Activated naive CD8-positive, alpha-beta T cell treated with anti-CD3 and anti-CD28 coated beads, Interleukin-2, amount 10 ng/mL, durations not matched to agents 7 days and 5 days (primary cell): Measurements from ENCODE around the gene UBE2J1. TPM values are rescaled to one million over a fixed set of nuclear protein-coding genes. Genes with fewer than 3 reads are reported as not detected.
A peak's percentile ranks its signal among the peaks of the same experiment; 100 is the strongest.

Experiments
- ATAC-seq: fragments of 150-1000 bp; cut with Tn5 transposase; one replicate; pipeline ENCODE4 v1.10.0; 2021; ENCODE audit warnings: low read depth, moderate library complexity
- POLR2A ChIA-PET: fragments of 350-600 bp; sonication (Branson Sonifier 250); formaldehyde crosslinking; loops from one replicate; lab custom pipeline; 2021; ENCODE audit warnings: antibody characterized with exemption; lab: Charles Lee
- DNase-seq: peaks from one replicate; pipeline ENCODE4 v3.0.0; 2021
- H3K27ac Mint-ChIP-seq: one replicate; pipeline ENCODE4 v1.8.0; 2022; ENCODE audit warnings: mild to moderate bottlenecking, mixed read lengths
- H3K27me3 Mint-ChIP-seq: one replicate; pipeline ENCODE4 v1.8.0; 2022; ENCODE audit warnings: mild to moderate bottlenecking, moderate library complexity, mixed read lengths
- H3K36me3 Mint-ChIP-seq: one replicate; pipeline ENCODE4 v1.8.0; 2021; ENCODE audit warnings: mild to moderate bottlenecking, mixed read lengths
- H3K4me1 Mint-ChIP-seq: one replicate; pipeline ENCODE4 v1.8.0; 2021; ENCODE audit warnings: mixed read lengths
- H3K4me3 Mint-ChIP-seq: one replicate; pipeline ENCODE4 v1.8.0; 2022; ENCODE audit warnings: mild to moderate bottlenecking, moderate library complexity, mixed read lengths
- H3K9me3 Mint-ChIP-seq: one replicate; pipeline ENCODE4 v1.8.0; 2021; ENCODE audit warnings: mixed read lengths
- total RNA-seq, 2 experiments: library from RNA; stranded (reverse); gene quantifications; one replicate each; pipeline ENCODE4 v1.2.3, GENCODE V29; 2021

The UBE2J1 gene
- total RNA-seq, 2 experiments from 2014 or later, result 26.5 to 27.9 TPM

DNA sequence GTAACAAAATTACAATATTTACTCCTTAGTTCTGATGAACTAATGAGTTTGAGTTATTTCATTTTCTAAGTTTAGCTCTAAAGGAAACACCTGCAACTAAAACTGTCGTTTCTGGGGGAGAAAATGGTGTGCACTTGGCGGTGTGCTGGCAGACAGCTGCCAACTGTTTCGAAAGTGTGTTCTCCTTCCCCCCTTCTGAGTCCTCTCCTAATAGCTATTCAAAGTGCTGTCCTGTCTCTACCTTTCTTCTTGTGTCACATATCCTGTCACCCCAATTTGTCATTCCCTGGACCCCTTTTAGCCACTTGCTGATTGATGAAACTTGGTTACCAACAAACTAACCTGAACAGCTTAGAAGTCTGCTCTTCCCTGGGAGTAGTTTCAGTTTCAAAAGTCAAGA, 4.9 kb upstream of the UBE2J1 start:
- no peaks in the 10 kb centered on the region for H3K36me3 Mint-ChIP-seq
- POLR2A ChIA-PET, result interaction anchor here (0.6 to 2.0 kb wide), 8 partner anchors 10 to 394 kb away, joined by 3 to 5 read pairs (median 3); partner anchors contain the start of genes PM20D2, PNRC1 and RNGTT
- ATAC-seq, result peak; percentile 15
- H3K27ac Mint-ChIP-seq, result peak overlapping the region; percentile 95
- peak overlapping the region; percentile 89 for H3K4me3 Mint-ChIP-seq
- H3K27me3 Mint-ChIP-seq, result no peaks in the 10 kb centered on the region
- DNase-seq, result no peak
- peaks cover under 1% of the 10 kb centered on the region for H3K9me3 Mint-ChIP-seq
- peaks cover 45% of the 10 kb centered on the region for H3K4me1 Mint-ChIP-seq

DNA sequence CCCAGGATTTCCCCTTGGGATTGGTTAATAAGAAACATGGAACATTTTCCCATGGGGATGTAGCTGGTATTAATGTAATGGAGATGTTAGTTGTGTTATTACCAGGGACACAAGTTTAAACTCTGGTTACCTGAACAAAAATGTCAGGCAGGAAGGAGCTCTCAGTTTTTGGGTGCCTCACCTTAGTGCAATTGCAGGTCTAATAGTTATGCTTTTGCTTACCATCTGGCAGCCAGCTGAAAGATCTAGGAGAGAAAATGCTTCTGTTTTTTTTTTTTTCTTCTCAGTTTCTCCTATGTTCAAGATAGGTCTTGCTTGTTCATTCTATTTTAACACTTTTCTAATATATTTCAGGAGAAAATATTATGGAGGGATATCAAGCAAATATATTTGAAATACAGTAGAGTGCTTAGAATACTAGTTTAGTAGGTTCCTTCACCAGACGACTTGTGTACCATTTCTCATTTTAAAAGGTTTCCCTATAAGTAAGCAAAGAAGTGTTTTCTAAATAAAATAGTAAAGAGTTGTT, 4.2 kb upstream of the UBE2J1 start:
- ATAC-seq (no peak), DNase-seq (no peak)
- H3K36me3 Mint-ChIP-seq, result no peaks in the 10 kb centered on the region
- H3K27ac Mint-ChIP-seq, result peak overlapping the region; percentile 95
- peaks cover 45% of the 10 kb centered on the region for H3K4me1 Mint-ChIP-seq
- H3K27me3 Mint-ChIP-seq, result no peaks in the 10 kb centered on the region
- POLR2A ChIA-PET, result interaction anchor here (0.6 to 2.0 kb wide), 12 partner anchors 9 to 393 kb away, joined by 3 to 6 read pairs (median 4); partner anchors contain the start of genes PM20D2, PNRC1 and RNGTT
- H3K4me3 Mint-ChIP-seq, result peak overlapping the region; percentile 89
- H3K9me3 Mint-ChIP-seq, result no peaks in the 10 kb centered on the region

DNA sequence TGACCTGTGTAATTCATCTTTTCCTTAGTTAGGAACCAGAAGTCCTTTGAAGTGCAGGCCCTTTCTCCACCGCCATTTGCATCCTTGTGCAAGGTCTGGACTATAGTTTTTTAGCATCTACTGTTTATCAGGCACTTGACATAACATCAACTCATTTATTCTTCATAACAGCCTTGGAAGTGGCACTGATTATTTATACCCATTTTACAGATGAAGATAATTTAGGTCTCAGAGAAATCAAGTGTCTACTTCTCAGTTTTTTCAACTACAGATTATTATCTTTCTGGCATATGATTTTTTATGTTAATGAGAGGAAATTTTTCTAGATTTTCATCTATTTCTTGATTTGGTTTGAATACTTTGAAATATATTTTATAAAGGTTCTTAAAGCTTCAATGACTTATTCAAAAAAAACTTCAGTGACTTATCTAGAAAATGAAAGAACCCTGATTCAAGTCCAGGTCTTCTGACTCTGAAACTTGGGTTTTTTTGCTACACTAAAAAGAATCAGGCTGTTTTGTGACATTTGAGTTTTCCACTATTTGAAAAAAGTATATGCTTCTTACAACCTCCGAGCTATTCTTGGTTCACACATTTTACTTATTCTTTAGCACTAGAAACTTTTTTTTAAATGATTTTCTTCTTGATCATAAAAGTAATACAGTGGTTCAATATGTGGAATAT, 3.1 kb upstream of the UBE2J1 start:
- no peaks in the 10 kb centered on the region for H3K27me3 Mint-ChIP-seq
- H3K27ac Mint-ChIP-seq, result no peak overlapping the region
- no peak for ATAC-seq
- DNase-seq, result no peak
- no peak overlapping the region for H3K4me3 Mint-ChIP-seq
- POLR2A ChIA-PET, result interaction anchor here (0.6 to 4.6 kb wide), 5 partner anchors 8 to 276 kb away, joined by 3 to 24 read pairs (median 4); partner anchors contain the start of gene PNRC1
- no peaks in the 10 kb centered on the region for H3K9me3 Mint-ChIP-seq
- peaks cover 46% of the 10 kb centered on the region for H3K4me1 Mint-ChIP-seq
- H3K36me3 Mint-ChIP-seq, result no peaks in the 10 kb centered on the region

- H3K4me1 Mint-ChIP-seq, result peaks cover 52% of the 10 kb centered on the region
- ATAC-seq (no peak), DNase-seq (no peak)
- H3K4me3 Mint-ChIP-seq, result peak overlapping the region; percentile 81
- H3K36me3 Mint-ChIP-seq, result peaks cover 1% of the 10 kb centered on the region
- no peaks in the 10 kb centered on the region for H3K9me3 Mint-ChIP-seq
- H3K27ac Mint-ChIP-seq, result peak overlapping the region; percentile 85
- POLR2A ChIA-PET, result interaction anchor here (1.6 to 4.6 kb wide), 2 partner anchors 18 to 274 kb away, joined by 5 to 24 read pairs; partner anchors contain the start of gene PNRC1
- H3K27me3 Mint-ChIP-seq, result no peaks in the 10 kb centered on the region
Measured at GRCh38 chr6:89353702-89354392, 1.3 kb upstream of the UBE2J1 start.

GRCh38 chr6:89353118-89353556, 615 bp upstream of the UBE2J1 start:
- peaks cover 1% of the 10 kb centered on the region for H3K36me3 Mint-ChIP-seq
- H3K4me3 Mint-ChIP-seq, result peak overlapping the region; percentile 81
- POLR2A ChIA-PET, result interaction anchor here (0.6 to 4.6 kb wide), 6 partner anchors 10 to 455 kb away, joined by 3 to 24 read pairs (median 4); partner anchors contain the start of gene PNRC1
- no peaks in the 10 kb centered on the region for H3K9me3 Mint-ChIP-seq
- ATAC-seq, result peak; percentile 2
- DNase-seq, result no peak
- H3K27ac Mint-ChIP-seq, result peak overlapping the region; percentile 85
- H3K27me3 Mint-ChIP-seq, result no peaks in the 10 kb centered on the region
- peaks cover 56% of the 10 kb centered on the region for H3K4me1 Mint-ChIP-seq

DNA sequence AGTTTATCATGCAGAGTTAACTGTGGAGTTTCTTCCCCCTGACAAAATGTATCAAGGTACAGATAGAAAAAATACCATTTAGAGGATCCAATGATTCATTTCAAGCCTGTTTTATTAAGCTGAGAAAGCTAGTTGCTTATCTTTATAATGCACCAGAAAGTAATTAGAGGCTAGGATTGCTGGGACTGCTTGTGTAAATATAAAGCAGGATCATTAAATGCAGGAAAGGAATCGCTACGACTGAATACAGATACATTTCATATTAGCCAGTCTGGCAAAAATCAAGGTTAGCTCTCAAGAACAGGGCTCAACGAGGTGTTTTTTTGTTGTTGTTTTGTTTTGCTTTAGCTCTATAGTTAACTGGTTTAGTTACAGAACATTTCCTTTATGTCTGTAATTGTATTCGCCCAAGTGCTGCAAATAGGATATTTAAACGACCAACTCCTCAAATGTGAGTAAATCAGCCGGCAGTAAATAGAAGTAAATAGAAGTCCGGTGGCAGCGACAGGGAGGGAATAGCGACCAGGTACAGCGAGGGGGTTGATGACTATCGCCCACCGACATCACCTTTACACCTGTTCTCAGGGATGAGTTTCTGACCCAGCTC, 748 bp downstream of the UBE2J1 start:
- peak overlapping the region; percentile 96 for H3K4me3 Mint-ChIP-seq
- DNase-seq, result no peak
- ATAC-seq, result no peak
- peak overlapping the region; percentile 93 for H3K27ac Mint-ChIP-seq
- H3K27me3 Mint-ChIP-seq, result no peaks in the 10 kb centered on the region
- POLR2A ChIA-PET, result interaction anchor here (0.5 to 4.6 kb wide), 11 partner anchors 8 to 512 kb away, joined by 3 to 24 read pairs (median 6); partner anchors contain the start of genes CASP8AP2, LYRM2, PM20D2 and PNRC1
- H3K9me3 Mint-ChIP-seq, result no peaks in the 10 kb centered on the region
- H3K36me3 Mint-ChIP-seq, result peaks cover 1% of the 10 kb centered on the region
- peaks cover 48% of the 10 kb centered on the region for H3K4me1 Mint-ChIP-seq

DNA sequence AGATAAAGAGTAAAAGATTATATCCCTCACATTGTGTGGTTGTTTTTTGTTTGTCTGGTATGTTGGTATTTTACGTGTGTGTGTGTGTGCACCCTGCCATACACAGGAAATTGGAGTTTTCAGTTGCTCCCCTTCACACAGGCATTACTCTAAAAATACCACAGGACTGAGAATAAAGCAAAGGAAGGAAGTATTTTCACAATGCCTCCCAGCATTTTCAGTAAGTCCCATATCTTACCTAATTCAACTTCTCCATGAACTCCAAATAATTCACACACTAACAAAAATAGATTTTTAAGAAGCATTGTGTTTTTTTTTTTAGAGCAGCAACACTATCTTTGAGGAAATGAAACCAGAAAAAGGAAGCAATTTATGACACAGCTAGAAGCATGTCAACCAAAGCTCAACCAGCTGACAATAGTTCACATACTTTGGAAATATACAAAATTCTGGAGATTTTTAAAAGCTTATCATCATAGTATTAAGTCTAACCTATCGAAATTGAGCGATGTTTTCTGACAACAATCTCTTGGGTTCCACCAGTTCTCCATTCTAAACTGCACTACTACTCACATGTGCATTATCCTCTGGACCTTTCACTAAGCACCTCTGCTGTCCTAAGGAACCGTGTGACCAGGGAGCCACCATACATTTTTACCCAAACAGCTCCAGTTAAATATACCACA, 2.1 kb downstream of the UBE2J1 start:
- no peak for ATAC-seq
- H3K36me3 Mint-ChIP-seq, result peaks cover 1% of the 10 kb centered on the region
- peak overlapping the region; percentile 80 for H3K27ac Mint-ChIP-seq
- POLR2A ChIA-PET, result interaction anchor here (0.5 to 2.4 kb wide), 9 partner anchors 10 to 1878 kb away, joined by 3 to 12 read pairs (median 6); partner anchors contain the start of genes LYRM2, MAP3K7 and PM20D2
- no peak for DNase-seq
- H3K9me3 Mint-ChIP-seq, result no peaks in the 10 kb centered on the region
- H3K27me3 Mint-ChIP-seq, result no peaks in the 10 kb centered on the region
- peaks cover 45% of the 10 kb centered on the region for H3K4me1 Mint-ChIP-seq
- H3K4me3 Mint-ChIP-seq, result peak overlapping the region; percentile 96

DNA sequence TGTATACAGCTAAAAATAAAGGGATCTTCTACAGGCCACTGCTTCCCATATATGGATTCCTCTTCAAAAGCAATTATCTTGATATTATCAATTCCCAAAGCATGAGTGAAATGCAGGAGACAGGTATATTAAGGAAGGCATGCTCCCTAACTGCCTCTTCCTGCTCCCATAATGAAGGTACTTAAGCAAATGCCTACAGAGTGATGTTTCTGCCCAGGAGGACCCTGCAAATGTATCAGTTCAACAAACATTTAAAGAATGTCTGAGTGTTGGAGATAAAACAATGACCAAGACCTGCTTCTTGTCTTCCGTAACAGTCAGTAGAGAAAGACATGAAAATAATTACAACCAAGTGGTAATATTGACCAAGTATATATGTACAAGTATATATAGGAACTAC, 4.2 kb downstream of the UBE2J1 start:
- DNase-seq (no peak), ATAC-seq (no peak)
- peaks cover 1% of the 10 kb centered on the region for H3K36me3 Mint-ChIP-seq
- H3K27ac Mint-ChIP-seq, result no peak overlapping the region
- H3K4me3 Mint-ChIP-seq, result no peak overlapping the region
- POLR2A ChIA-PET, result no interaction called here
- no peaks in the 10 kb centered on the region for H3K27me3 Mint-ChIP-seq
- H3K9me3 Mint-ChIP-seq, result no peaks in the 10 kb centered on the region
- H3K4me1 Mint-ChIP-seq, result peaks cover 40% of the 10 kb centered on the region

DNA sequence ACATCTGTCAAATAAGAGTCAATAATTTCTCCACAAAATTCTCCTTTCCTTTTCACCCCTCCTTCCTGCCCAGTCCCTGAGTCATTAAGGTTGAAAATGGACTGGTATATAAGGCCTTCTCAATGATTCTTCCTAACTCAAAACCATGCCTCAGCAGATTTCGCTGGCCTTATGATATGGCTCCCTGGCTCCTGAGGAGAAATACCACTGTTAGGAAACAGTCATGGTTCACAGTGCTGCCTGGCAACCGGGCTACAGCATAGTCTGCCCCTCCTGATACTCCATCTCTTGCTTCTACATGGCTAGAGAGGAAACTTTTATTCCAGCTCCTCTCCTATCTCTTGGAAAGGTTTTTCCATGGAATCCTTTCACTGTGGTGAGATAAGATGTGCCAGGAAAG, 4.7 kb downstream of the UBE2J1 start:
- peaks cover 1% of the 10 kb centered on the region for H3K36me3 Mint-ChIP-seq
- H3K27me3 Mint-ChIP-seq, result no peaks in the 10 kb centered on the region
- H3K27ac Mint-ChIP-seq, result no peak overlapping the region
- ATAC-seq (no peak), DNase-seq (no peak)
- H3K9me3 Mint-ChIP-seq, result no peaks in the 10 kb centered on the region
- no peak overlapping the region for H3K4me3 Mint-ChIP-seq
- peaks cover 39% of the 10 kb centered on the region for H3K4me1 Mint-ChIP-seq
- POLR2A ChIA-PET, result interaction anchor here (1.2 kb wide), 1 partner anchor 9 kb away, joined by 4 read pairs; no protein-coding TSS in a partner anchor

DNA sequence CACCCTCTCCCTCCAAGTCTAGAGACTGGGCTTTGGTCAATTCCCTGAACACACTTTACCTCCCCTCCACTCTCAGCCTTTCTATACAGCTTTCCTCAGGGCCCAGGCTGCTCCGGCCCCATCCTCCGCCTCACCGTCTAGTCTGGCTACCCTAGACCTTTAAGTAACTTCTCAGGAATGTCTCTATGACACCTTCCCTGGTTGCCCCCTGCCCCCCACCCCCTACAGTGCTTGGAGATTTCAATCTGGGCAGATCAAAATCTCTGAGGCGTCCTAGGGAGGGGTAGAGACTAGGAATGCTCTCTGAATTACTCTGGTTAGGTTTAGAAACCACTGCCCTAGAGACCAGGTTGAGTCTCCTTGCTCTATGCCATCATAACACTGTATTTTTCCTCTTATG, 6.1 kb downstream of the UBE2J1 start:
- POLR2A ChIA-PET, result interaction anchor here (1.3 kb wide), 1 partner anchor 9 kb away, joined by 3 read pairs; no protein-coding TSS in a partner anchor
- Mint-ChIP-seq H3K27ac (no peak overlapping the region), H3K4me1 (peaks cover 37% of the 10 kb centered on the region), H3K9me3 (no peaks in the 10 kb centered on the region), H3K27me3 (no peaks in the 10 kb centered on the region), H3K4me3 (no peak overlapping the region), H3K36me3 (peaks cover 1% of the 10 kb centered on the region)
- DNase-seq (no peak), ATAC-seq (no peak)

- no peak for ATAC-seq
- DNase-seq, result no peak
- H3K9me3 Mint-ChIP-seq, result no peaks in the 10 kb centered on the region
- H3K27me3 Mint-ChIP-seq, result no peaks in the 10 kb centered on the region
- POLR2A ChIA-PET, result no interaction called here
- H3K4me3 Mint-ChIP-seq, result no peak overlapping the region
- peaks cover 21% of the 10 kb centered on the region for H3K36me3 Mint-ChIP-seq
- H3K4me1 Mint-ChIP-seq, result peaks cover 8% of the 10 kb centered on the region
- no peak overlapping the region for H3K27ac Mint-ChIP-seq
Measured at GRCh38 chr6:89339565-89339964, 13.0 kb downstream of the UBE2J1 start.

DNA sequence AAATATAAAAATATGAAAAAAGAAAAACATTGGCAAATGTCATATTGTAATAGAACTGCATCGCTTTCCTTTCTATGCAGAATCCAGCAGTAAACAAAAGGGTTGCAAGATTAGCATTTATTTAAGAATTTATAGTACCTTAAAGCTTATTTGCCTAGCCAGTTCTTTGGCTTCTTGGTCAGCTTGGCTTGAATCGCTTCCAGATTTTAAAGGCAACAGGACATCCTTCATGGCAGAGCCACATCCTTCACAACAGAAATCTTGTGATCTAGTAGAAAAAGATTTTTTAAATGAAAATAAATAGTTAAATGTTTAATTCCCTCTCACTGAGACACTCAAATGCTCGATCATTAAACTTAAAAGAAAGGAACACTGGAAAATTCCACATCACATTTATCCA, 17.4 kb downstream of the UBE2J1 start:
- Mint-ChIP-seq H3K9me3 (no peaks in the 10 kb centered on the region), H3K4me3 (no peak overlapping the region), H3K27me3 (no peaks in the 10 kb centered on the region), H3K4me1 (peaks cover 4% of the 10 kb centered on the region), H3K36me3 (peaks cover 33% of the 10 kb centered on the region), H3K27ac (no peak overlapping the region)
- ATAC-seq (no peak), DNase-seq (no peak)
- POLR2A ChIA-PET, result no interaction called here
